BJ (cell line): Measurements from ENCODE around the gene ACTN3. TPM values are rescaled to one million over a fixed set of nuclear protein-coding genes. Genes with fewer than 3 reads are reported as not detected.
"Not testable (repeated sequence)": the region's sequence is repeated elsewhere in the genome, so short reads cannot be mapped to it uniquely, and the experiment has no call there.

Experiments used
- CTCF ChIA-PET: fragments of 350-600 bp; formaldehyde crosslinking; extraction: SDS; loops from one replicate; lab custom pipeline; 2021; ENCODE audit warnings: antibody characterized with exemption, inconsistent platforms; lab: Yijun Ruan, JAX
- POLR2A ChIA-PET: fragments of 300-600 bp; sonication (Branson Sonifier 250); formaldehyde crosslinking; extraction: SDS; loops from one replicate; lab custom pipeline; 2021; ENCODE audit warnings: antibody characterized with exemption; lab: Charles Lee
- DNase-seq: peaks from one replicate; pipeline ENCODE4 v3.0.0-alpha.2; 2011; ENCODE audit warnings: low read depth
- H3K27me3 ChIP-seq: 2 replicates; pipeline ENCODE4 v1.6.0; 2011; ENCODE audit warnings: low read length; ENCODE audit not compliant: control insufficient read depth, insufficient read depth
- H3K36me3 ChIP-seq: 2 replicates; pipeline ENCODE4 v1.5.1; 2011; ENCODE audit warnings: low read length; ENCODE audit not compliant: control insufficient read depth, insufficient read depth
- H3K4me3 ChIP-seq: 2 replicates; pipeline ENCODE4 v1.5.1; 2011; ENCODE audit warnings: low read depth, mild to moderate bottlenecking, control low read depth, low read length
- CTCF ChIP-seq: IDR thresholded peaks from 2 replicates; pipeline ENCODE4 v1.5.1; 2011; ENCODE audit warnings: low read depth, mild to moderate bottlenecking, control low read depth, inconsistent platforms, low read length, moderate library complexity; ENCODE audit not compliant: insufficient read depth
- polyA plus RNA-seq: library from polyadenylated mRNA; depleted of rRNA; stranded (reverse); fragments of >200 nt; gene quantifications from 2 replicates; pipeline ENCODE4 v1.2.3, GENCODE V29; 2011; rRNA removed

ACTN3 gene
- polyA plus RNA-seq, 1 experiment, result not detected

GRCh38 chr11:66604155-66604554 is 57.5 kb downstream of the ACTN3 start:
- no peaks in the 10 kb centered on the region for H3K27me3 ChIP-seq
- no peak for TF ChIP-seq CTCF

GRCh38 chr11:66606608-66607007 is 59.9 kb downstream of the ACTN3 start:
- CTCF ChIA-PET, result interaction anchor here (1.3 kb wide), 1 partner anchor 27 kb away, joined by 3 read pairs; no protein-coding TSS in a partner anchor
- H3K4me3 ChIP-seq, POLR2A ChIA-PET, DNase-seq, H3K27me3 ChIP-seq: not testable (repeated sequence)
- peaks cover 18% of the 10 kb centered on the region for H3K36me3 ChIP-seq

More at GRCh38 chr11:66604155-66604554, 57.5 kb downstream of the ACTN3 start:
- Histone ChIP-seq H3K4me3 (no peak overlapping the region), H3K36me3 (peaks cover 24% of the 10 kb centered on the region)
- CTCF ChIA-PET, result no interaction called here
- POLR2A ChIA-PET, result no interaction called here
- DNase-seq, result no peak

GRCh38 chr11:66607126-66607834 is 60.6 kb downstream of the ACTN3 start:
- POLR2A ChIA-PET, result interaction anchor here (0.7 kb wide), 1 partner anchor 12 kb away, joined by 15 read pairs; no protein-coding TSS in a partner anchor
- CTCF ChIA-PET, result no interaction called here
- no peaks in the 10 kb centered on the region for H3K27me3 ChIP-seq
- peak; percentile 12 for DNase-seq
- TF ChIP-seq CTCF, result no peak
- no peak overlapping the region for H3K4me3 ChIP-seq
- H3K36me3 ChIP-seq, result peaks cover 18% of the 10 kb centered on the region

- Histone ChIP-seq H3K27me3 (no peaks in the 10 kb centered on the region), H3K36me3 (peaks cover 10% of the 10 kb centered on the region), H3K4me3 (no peak overlapping the region)
- no peak for TF ChIP-seq CTCF
- CTCF ChIA-PET, result no interaction called here
- POLR2A ChIA-PET, result no interaction called here
- DNase-seq, result no peak
These were observed 63.3 kb downstream of the ACTN3 start for GRCh38 chr11:66609721-66610617.

- H3K36me3 ChIP-seq, result no peaks in the 10 kb centered on the region
- no peak for TF ChIP-seq CTCF
- ChIA-PET POLR2A (no interaction called here), CTCF (interaction anchor here (1.4 kb wide), 1 partner anchor 66 kb away, joined by 3 read pairs; no protein-coding TSS in a partner anchor)
- DNase-seq, result no peak
- H3K27me3 ChIP-seq, result no peaks in the 10 kb centered on the region
- H3K4me3 ChIP-seq, result no peak overlapping the region
These were observed 65.8 kb downstream of the ACTN3 start for GRCh38 chr11:66612458-66612857.

Other genes starting within 250 kb of the ACTN3 start
- 83.0 and 180 TPM in 2 replicates for gene CD248, start 229.9 kb upstream of the ACTN3 start, polyA plus RNA-seq
- gene RIN1, start 210.5 kb upstream of the ACTN3 start, polyA plus RNA-seq, result 6.3 and 9.2 TPM in 2 replicates
- 36.7 and 46.3 TPM in 2 replicates for gene BRMS1, start 201.8 kb upstream of the ACTN3 start, polyA plus RNA-seq
- gene B4GAT1, start 199.3 kb upstream of the ACTN3 start, polyA plus RNA-seq, result 12.7 and 16.8 TPM in 2 replicates
- gene SLC29A2, start 175.1 kb upstream of the ACTN3 start, polyA plus RNA-seq, result 0.21 and 0.48 TPM in 2 replicates
- 0.43 and 0.72 TPM in 2 replicates for gene NPAS4, start 125.9 kb upstream of the ACTN3 start, polyA plus RNA-seq
- gene MRPL11, start 108.1 kb upstream of the ACTN3 start, polyA plus RNA-seq, result 52.7 and 54.5 TPM in 2 replicates
- gene PELI3, start 80.0 kb upstream of the ACTN3 start, polyA plus RNA-seq, result 4.9 and 8.0 TPM in 2 replicates
- 49.5 and 85.2 TPM in 2 replicates for gene DPP3, start 66.5 kb upstream of the ACTN3 start, polyA plus RNA-seq
- 24.0 and 31.1 TPM in 2 replicates for gene BBS1, start 36.3 kb upstream of the ACTN3 start, polyA plus RNA-seq
- 9.1 and 11.9 TPM in 2 replicates for gene ZDHHC24, start 855 bp upstream of the ACTN3 start, polyA plus RNA-seq
- gene CTSF, start 21.7 kb downstream of the ACTN3 start, polyA plus RNA-seq, result 30.4 and 44.0 TPM in 2 replicates
- gene CCDC87, start 46.2 kb downstream of the ACTN3 start, polyA plus RNA-seq, result 0.12 and 0.15 TPM in 2 replicates
- 23.9 and 36.4 TPM in 2 replicates for gene CCS, start 46.3 kb downstream of the ACTN3 start, polyA plus RNA-seq
- 16.9 and 18.6 TPM in 2 replicates for gene RBM14, start 69.7 kb downstream of the ACTN3 start, polyA plus RNA-seq
- 183 and 213 TPM in 2 replicates for gene RBM4, start 91.8 kb downstream of the ACTN3 start, polyA plus RNA-seq
- 26.7 and 29.6 TPM in 2 replicates for gene RBM4B, start 131.0 kb downstream of the ACTN3 start, polyA plus RNA-seq
- gene SPTBN2, start 182.3 kb downstream of the ACTN3 start, polyA plus RNA-seq, result 0.07 and 0.25 TPM in 2 replicates